B cell (primary cell): ENCODE measurements around the gene AFF1. TPM values are rescaled to one million over a fixed set of nuclear protein-coding genes. Genes with fewer than 3 reads are reported as not detected.

ENCODE experiments used
- ATAC-seq: fragments of 200-7000 bp; cut with Tn5 transposase; one replicate; pipeline ENCODE4 v1.10.0; 2021; ENCODE audit warnings: low read depth, mild to moderate bottlenecking, moderate number of reproducible peaks, moderate library complexity
- CTCF ChIA-PET: fragments of 350-600 bp; sonication (Branson Sonifier 250); formaldehyde crosslinking; loops from one replicate; lab custom pipeline; 2021; ENCODE audit warnings: antibody characterized with exemption, inconsistent platforms; lab: Charles Lee
- POLR2A ChIA-PET: fragments of 350-600 bp; sonication (Branson Sonifier 250); formaldehyde crosslinking; loops from one replicate; lab custom pipeline; 2021; ENCODE audit warnings: antibody characterized with exemption; lab: Charles Lee
- DNase-seq: peaks from one replicate; pipeline ENCODE4 v3.0.0; 2013
- H2AFZ ChIP-seq: 2 replicates; pipeline ENCODE4 v1.6.1; 2012; ENCODE audit warnings: mild to moderate bottlenecking, low read depth, low read length; ENCODE audit not compliant: insufficient read depth, poor library complexity, severe bottlenecking
- H3K27ac ChIP-seq, 2 donors: 1 replicate in 1 of 2; 2 replicates in 1 of 2; pipeline ENCODE4 v1.5.1; 2012 to 2013; ENCODE audit warnings: low read length in 2 of 2, mild to moderate bottlenecking in 2 of 2, moderate library complexity in 1 of 2
- H3K27me3 ChIP-seq, 4 experiments: fragments of 200-600 bp in 1 of 4; sonication (generic) in 1 of 4; replicated peaks in 1 of 4; 1 replicate in 2 of 4; 2 replicates in 2 of 4; pipeline versions ENCODE4 v1.6.1 to v1.7.0; 2013 to 2016; ENCODE audit warnings: low read length in 3 of 4, mild to moderate bottlenecking in 2 of 4, mixed read lengths in 1 of 4, moderate library complexity in 1 of 4; ENCODE audit not compliant: insufficient read depth in 4 of 4, control insufficient read depth in 3 of 4; ENCODE audit errors: control extremely low read depth in 1 of 4
- H3K36me3 ChIP-seq, 2 experiments: replicated peaks in 1 of 2; 1 replicate in 1 of 2; 2 replicates in 1 of 2; pipeline versions ENCODE4 v1.6.1 to v1.7.1; 2013; ENCODE audit warnings: low read length in 1 of 2; ENCODE audit not compliant: insufficient read depth in 2 of 2, control insufficient read depth in 1 of 2; ENCODE audit errors: control extremely low read depth in 1 of 2, extremely low read depth in 1 of 2
- H3K4me1 ChIP-seq, 2 donors: fragments of 200-600 bp in 1 of 2; sonication (generic) in 1 of 2; 1 replicate in 1 of 2; 2 replicates in 1 of 2; pipeline versions ENCODE4 v1.5.1 to v1.6.1; 2013 to 2017; ENCODE audit warnings: low read length in 2 of 2; ENCODE audit not compliant: control insufficient read depth in 2 of 2, insufficient read depth in 2 of 2
- H3K4me2 ChIP-seq: replicated peaks from 2 replicates; pipeline ENCODE3; 2012; ENCODE audit warnings: mild to moderate bottlenecking, low read depth, low read length; ENCODE audit not compliant: poor library complexity, severe bottlenecking
- H3K4me3 ChIP-seq, 5 experiments: fragments of 200-600 bp in 1 of 5; sonication (generic) in 1 of 5; 1 replicate in 3 of 5; 2 replicates in 2 of 5; pipeline versions ENCODE4 v1.5.1 to v1.7.0; 2011 to 2016; ENCODE audit warnings: low read length in 4 of 5, mild to moderate bottlenecking in 4 of 5, low read depth in 2 of 5, control low read depth in 1 of 5, moderate library complexity in 1 of 5; ENCODE audit not compliant: insufficient read depth in 1 of 5; ENCODE audit errors: control extremely low read depth in 1 of 5, extremely low read depth in 1 of 5
- H3K79me2 ChIP-seq: fragments of 200-600 bp; sonication (generic); one replicate; pipeline ENCODE4 v1.6.0; 2016; ENCODE audit warnings: low read length; ENCODE audit not compliant: control insufficient read depth, insufficient read depth
- H3K9ac ChIP-seq: fragments of 200-600 bp; sonication (generic); 2 replicates; pipeline ENCODE4 v1.6.1; 2017; ENCODE audit warnings: mild to moderate bottlenecking, low read length, moderate library complexity
- H3K9me3 ChIP-seq, 3 donors: one replicate each; pipeline versions ENCODE4 v1.6.1 to v1.7.1; 2013; ENCODE audit warnings: low read length in 2 of 3; ENCODE audit not compliant: control insufficient read depth in 2 of 3, insufficient read depth in 1 of 3; ENCODE audit errors: control extremely low read depth in 1 of 3
- H4K20me1 ChIP-seq: 2 replicates; pipeline ENCODE4 v1.6.0; 2012; ENCODE audit warnings: mild to moderate bottlenecking, low read length; ENCODE audit not compliant: insufficient read depth, control insufficient read depth, poor library complexity, severe bottlenecking
- H3K27ac Mint-ChIP-seq: one replicate; pipeline ENCODE4 v1.8.0; 2021; ENCODE audit warnings: mixed read lengths
- H3K27me3 Mint-ChIP-seq: one replicate; pipeline ENCODE4 v1.8.0; 2021; ENCODE audit warnings: mixed read lengths
- H3K4me1 Mint-ChIP-seq: one replicate; pipeline ENCODE4 v1.8.0; 2021; ENCODE audit warnings: mixed read lengths
- H3K4me3 Mint-ChIP-seq: one replicate; pipeline ENCODE4 v1.8.0; 2021; ENCODE audit warnings: mixed read lengths
- H3K9me3 Mint-ChIP-seq: one replicate; pipeline ENCODE4 v1.8.0; 2022; ENCODE audit warnings: mixed read lengths; ENCODE audit not compliant: insufficient read depth
- CTCF ChIP-seq: fragments of 200-600 bp; IDR thresholded peaks from one replicate; pipeline ENCODE4 v1.8.0; 2022; ENCODE audit warnings: antibody characterized with exemption, mild to moderate bottlenecking
- EZH2 ChIP-seq: IDR thresholded peaks from 2 replicates; pipeline ENCODE4 v1.6.1; 2012; ENCODE audit warnings: borderline replicate concordance, low read depth, mild to moderate bottlenecking, moderate library complexity, low read length; ENCODE audit not compliant: insufficient read depth, poor library complexity, severe bottlenecking
- WGBS: methylation state at CpG from one replicate; pipeline ENCODE4 v1.1.5; 2013; ENCODE audit warnings: missing lambda C conversion rate; ENCODE audit not compliant: insufficient coverage; 5-methylcytosine and 5-hydroxymethylcytosine counted together
- intact Hi-C: fragments of 100-400 bp; cut with micrococcal nuclease; formaldehyde crosslinking; loops from one replicate; pipeline ENCODE4 v1.10.0; 2022
- polyA plus RNA-seq: library from polyadenylated mRNA; depleted of rRNA; stranded (reverse); fragments of >200 nt; gene quantifications from 2 replicates; pipeline ENCODE4 v1.2.3, GENCODE V29; 2012
- total RNA-seq, 2 donors: library from RNA; stranded (reverse); fragments of 120-200 nt in 1 of 2; gene quantifications; 1 replicate in 1 of 2; 2 replicates in 1 of 2; pipeline versions ENCODE4 v1.2.3 to v1.2.4, GENCODE V29; 2013 to 2022

The AFF1 gene
- total and polyA plus RNA-seq, 2 donors (not counting 1 experiment from before 2014, with no cell fraction given): 15.3 to 135 TPM

- Histone ChIP-seq H3K27ac (no peak overlapping the region), H2AFZ (no peak overlapping the region), H3K79me2 (peaks cover 62% of the 10 kb centered on the region), H3K4me1 (peaks cover 10 to 27% of the 10 kb centered on the region in 2 donors), H3K4me3 (no peak overlapping the region), H4K20me1 (peaks cover 55% of the 10 kb centered on the region), H3K4me2 (no peak overlapping the region), H3K36me3 (no peaks in the 10 kb centered on the region), H3K27me3 (no peaks in the 10 kb centered on the region), H3K9me3 (no peaks in the 10 kb centered on the region), H3K9ac (no peak overlapping the region)
- ChIA-PET POLR2A (no interaction called here), CTCF (interaction anchor here (1.1 to 4.7 kb wide), 5 partner anchors 15 to 154 kb away, joined by 3 to 35 read pairs (median 5); no protein-coding TSS in a partner anchor)
- Mint-ChIP-seq H3K4me3 (no peak overlapping the region), H3K27ac (no peak overlapping the region), H3K9me3 (no peaks in the 10 kb centered on the region), H3K4me1 (peaks cover 46% of the 10 kb centered on the region), H3K27me3 (no peaks in the 10 kb centered on the region)
- intact Hi-C loops: no loop called here
- WGBS: 100% methylated on average over 4 of the region's 6 CpGs
- DNase-seq: no peak
- ATAC-seq: no peak
- TF ChIP-seq CTCF (no peak), EZH2 (no peak)
Measured at GRCh38 chr4:87076690-87077358, 142.0 kb downstream of the AFF1 start.

DNA sequence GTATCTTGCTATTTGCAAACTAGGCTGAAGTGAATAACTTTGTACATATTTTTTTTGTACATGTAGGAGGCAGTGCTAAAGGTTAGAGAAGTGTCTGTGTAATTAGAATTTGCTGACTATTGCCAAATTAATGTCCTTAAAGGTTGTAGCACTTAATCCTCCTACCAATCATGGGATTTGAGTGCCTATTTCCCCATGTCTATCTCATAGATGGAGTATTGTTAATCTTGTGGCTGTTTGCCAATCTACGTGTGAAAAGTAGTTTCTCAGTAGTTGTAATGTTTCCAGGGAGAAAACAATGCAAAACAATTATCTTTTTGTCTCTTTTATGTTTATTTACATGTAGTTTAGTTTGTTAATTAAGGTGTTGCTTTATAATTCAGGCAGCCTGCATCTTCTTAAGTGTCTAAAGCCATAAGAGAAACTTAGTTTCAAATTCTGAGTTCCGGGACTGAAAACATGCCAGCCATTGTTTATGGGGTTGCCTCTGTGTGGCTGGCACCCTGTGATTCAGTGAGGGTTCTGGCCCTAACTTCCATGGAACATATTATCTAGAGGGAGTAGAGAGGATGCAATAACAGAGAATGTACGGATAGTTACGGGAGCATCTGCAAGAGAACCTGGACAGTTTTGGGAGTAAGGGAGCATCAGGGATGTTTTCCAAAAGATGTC lies 143.2 kb downstream of the AFF1 start:
- H3K27ac Mint-ChIP-seq: no peak overlapping the region
- Histone ChIP-seq H3K4me3 (no peak overlapping the region), H3K9me3 (no peaks in the 10 kb centered on the region), H4K20me1 (peaks cover 66% of the 10 kb centered on the region), H3K27ac (no peak overlapping the region), H3K9ac (no peak overlapping the region), H2AFZ (no peak overlapping the region), H3K27me3 (no peaks in the 10 kb centered on the region), H3K36me3 (no peaks in the 10 kb centered on the region), H3K79me2 (peaks cover 70% of the 10 kb centered on the region), H3K4me2 (no peak overlapping the region), H3K4me1 (peaks cover 6 to 24% of the 10 kb centered on the region in 2 donors)
- TF ChIP-seq CTCF: no peak
- TF ChIP-seq EZH2: no peak
- no peaks in the 10 kb centered on the region for H3K27me3 Mint-ChIP-seq
- ATAC-seq (no peak), DNase-seq (no peak)
- H3K4me1 Mint-ChIP-seq: peaks cover 44% of the 10 kb centered on the region
- H3K4me3 Mint-ChIP-seq: no peak overlapping the region
- no peaks in the 10 kb centered on the region for H3K9me3 Mint-ChIP-seq
- CTCF ChIA-PET: interaction anchor here (1.3 to 4.7 kb wide), 5 partner anchors 11 to 156 kb away, joined by 4 to 35 read pairs (median 13); no protein-coding TSS in a partner anchor
- intact Hi-C loops: no loop called here
- 94% methylated on average over 3 of the region's 4 CpGs for WGBS
- POLR2A ChIA-PET: no interaction called here
